ENCODE measurements around the gene C1QL1. TPM values are rescaled to one million over a fixed set of nuclear protein-coding genes. Genes with fewer than 3 reads are reported as not detected.

The C1QL1 gene
- total and polyA plus RNA-seq, 2 of the 13 experiments (the other 11 are each of a cell fraction or from before 2014, with no cell fraction given): 0.11 TPM

DNA sequence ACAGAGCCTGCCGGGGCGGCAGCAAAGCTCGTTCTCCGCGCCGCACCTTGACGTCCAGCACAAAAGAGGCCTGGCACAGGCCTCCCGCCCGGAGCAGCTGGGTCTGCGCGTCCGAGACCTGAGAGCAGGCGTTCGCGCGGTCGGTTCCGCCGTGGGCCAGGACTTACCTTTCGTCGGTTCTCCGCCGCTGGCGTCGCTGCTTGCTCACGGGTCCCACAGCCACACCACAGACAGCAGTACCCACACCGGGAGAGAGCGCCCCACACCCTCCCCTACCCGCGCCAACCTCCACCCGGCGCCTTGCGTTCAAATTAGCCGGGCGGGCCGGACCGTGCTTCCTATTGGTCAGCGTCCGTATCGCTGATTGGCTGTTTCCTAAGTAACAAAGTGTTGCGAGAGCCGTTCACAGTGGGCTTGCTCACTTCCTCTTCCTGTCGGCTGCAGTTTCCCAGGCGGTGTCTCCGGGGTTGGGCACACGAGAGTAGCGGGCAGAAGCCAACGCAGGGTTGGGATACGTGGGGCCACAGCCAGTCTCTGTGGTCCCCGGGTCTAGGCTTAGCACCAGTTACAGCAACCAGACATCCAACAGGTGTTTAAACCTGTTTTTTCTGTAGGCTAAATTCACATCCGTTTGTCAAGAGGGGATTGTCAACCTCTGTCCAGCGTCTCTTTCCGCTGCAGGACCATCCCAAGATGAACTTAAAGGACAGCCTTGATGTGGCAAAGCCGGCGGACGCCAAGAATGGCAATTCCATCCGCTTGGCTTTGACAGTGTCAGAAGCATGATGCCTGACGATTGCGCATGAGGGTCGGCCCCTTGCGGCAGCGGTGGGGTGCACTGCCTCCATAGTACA lies 20.4 kb downstream of the C1QL1 start, which contains the start of gene KIF18B (continued):
- TF ChIP-seq U2AF2 (IDR thresholded peaks at IDR 0.05; ENCODE audit: low read depth, low read length) (0 out of 2 replicates have a peak, but pooled peaks have one; percentile 63), PPARG (CRISPR knock-in tag; conservative IDR thresholded peaks at IDR 0.05) (0 out of 2 replicates have a peak, but pooled peaks have one; percentile 20), ZNF468 (CRISPR knock-in tag; IDR thresholded peaks at IDR 0.05) (no peak), ZNF484 (CRISPR knock-in tag; IDR thresholded peaks at IDR 0.05; ENCODE audit: borderline replicate concordance, low read depth) (no peak), HIVEP1 (CRISPR knock-in tag; IDR thresholded peaks at IDR 0.05) (peak; percentile 84), NAIF1 (CRISPR knock-in tag; IDR thresholded peaks at IDR 0.05; ENCODE audit: borderline replicate concordance) (no peak), ZNF431 (CRISPR knock-in tag; IDR thresholded peaks at IDR 0.05; ENCODE audit: borderline replicate concordance, low read depth) (peak; percentile 87; the same call in 1 of the 2 replicates), SP1 (IDR thresholded peaks at IDR 0.05) (no peak), SP1 (CRISPR knock-in tag; IDR thresholded peaks at IDR 0.05) (no peak; the same call in 1 of the 2 replicates), RARG (CRISPR knock-in tag; IDR thresholded peaks at IDR 0.05; ENCODE audit: low read depth) (no peak), ZNF563 (CRISPR knock-in tag; IDR thresholded peaks at IDR 0.05) (0 out of 2 replicates have a peak, but pooled peaks have one; percentile 25), ZNF678 (CRISPR knock-in tag; IDR thresholded peaks at IDR 0.05) (0 out of 2 replicates have a peak, but pooled peaks have one; percentile 51), ZNF674 (CRISPR knock-in tag; IDR thresholded peaks at IDR 0.05; ENCODE audit: low read depth) (0 out of 2 replicates have a peak, but pooled peaks have one; percentile 26), SSRP1 (CRISPR knock-in tag; IDR thresholded peaks at IDR 0.05) (no peak), ZNF501 (CRISPR knock-in tag; IDR thresholded peaks at IDR 0.05) (peak; percentile 95), EED (CRISPR knock-in tag; IDR thresholded peaks at IDR 0.05) (peak; percentile 84; the same call in 1 of the 2 replicates), ZNF30 (CRISPR knock-in tag; IDR thresholded peaks at IDR 0.05) (0 out of 2 replicates have a peak, but pooled peaks have one; percentile 6), ZNF326 (CRISPR knock-in tag; IDR thresholded peaks at IDR 0.05; ENCODE audit: borderline replicate concordance) (no peak), SOX6 (IDR thresholded peaks at IDR 0.05) (no peak), SOX6 (CRISPR knock-in tag; IDR thresholded peaks at IDR 0.05) (no peak; the same call in 1 of the 2 replicates), ZFP36L2 (CRISPR knock-in tag; IDR thresholded peaks at IDR 0.05) (0 out of 2 replicates have a peak, but pooled peaks have one; percentile 45)
- TF ChIP-seq, protein P1, sequence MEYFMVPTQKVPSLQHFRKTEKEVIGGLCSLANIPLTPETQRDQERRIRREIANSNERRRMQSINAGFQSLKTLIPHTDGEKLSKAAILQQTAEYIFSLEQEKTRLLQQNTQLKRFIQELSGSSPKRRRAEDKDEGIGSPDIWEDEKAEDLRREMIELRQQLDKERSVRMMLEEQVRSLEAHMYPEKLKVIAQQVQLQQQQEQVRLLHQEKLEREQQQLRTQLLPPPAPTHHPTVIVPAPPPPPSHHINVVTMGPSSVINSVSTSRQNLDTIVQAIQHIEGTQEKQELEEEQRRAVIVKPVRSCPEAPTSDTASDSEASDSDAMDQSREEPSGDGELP (IDR thresholded peaks at IDR 0.05; ENCODE audit: borderline replicate concordance, low read depth): peak; percentile 58; the same call in 1 of the 2 replicates
- TF ChIP-seq, protein P2, sequence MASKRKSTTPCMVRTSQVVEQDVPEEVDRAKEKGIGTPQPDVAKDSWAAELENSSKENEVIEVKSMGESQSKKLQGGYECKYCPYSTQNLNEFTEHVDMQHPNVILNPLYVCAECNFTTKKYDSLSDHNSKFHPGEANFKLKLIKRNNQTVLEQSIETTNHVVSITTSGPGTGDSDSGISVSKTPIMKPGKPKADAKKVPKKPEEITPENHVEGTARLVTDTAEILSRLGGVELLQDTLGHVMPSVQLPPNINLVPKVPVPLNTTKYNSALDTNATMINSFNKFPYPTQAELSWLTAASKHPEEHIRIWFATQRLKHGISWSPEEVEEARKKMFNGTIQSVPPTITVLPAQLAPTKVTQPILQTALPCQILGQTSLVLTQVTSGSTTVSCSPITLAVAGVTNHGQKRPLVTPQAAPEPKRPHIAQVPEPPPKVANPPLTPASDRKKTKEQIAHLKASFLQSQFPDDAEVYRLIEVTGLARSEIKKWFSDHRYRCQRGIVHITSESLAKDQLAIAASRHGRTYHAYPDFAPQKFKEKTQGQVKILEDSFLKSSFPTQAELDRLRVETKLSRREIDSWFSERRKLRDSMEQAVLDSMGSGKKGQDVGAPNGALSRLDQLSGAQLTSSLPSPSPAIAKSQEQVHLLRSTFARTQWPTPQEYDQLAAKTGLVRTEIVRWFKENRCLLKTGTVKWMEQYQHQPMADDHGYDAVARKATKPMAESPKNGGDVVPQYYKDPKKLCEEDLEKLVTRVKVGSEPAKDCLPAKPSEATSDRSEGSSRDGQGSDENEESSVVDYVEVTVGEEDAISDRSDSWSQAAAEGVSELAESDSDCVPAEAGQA (IDR thresholded peaks at IDR 0.05; ENCODE audit: low read depth): no peak
- TF ChIP-seq, protein P2 (CRISPR knock-in tag; IDR thresholded peaks at IDR 0.05; ENCODE audit: borderline replicate concordance): no peak; the same call in 1 of the 2 replicates

All from HepG2 (cell line).